ENCODE results near the gene UBASH3A.

DNA sequence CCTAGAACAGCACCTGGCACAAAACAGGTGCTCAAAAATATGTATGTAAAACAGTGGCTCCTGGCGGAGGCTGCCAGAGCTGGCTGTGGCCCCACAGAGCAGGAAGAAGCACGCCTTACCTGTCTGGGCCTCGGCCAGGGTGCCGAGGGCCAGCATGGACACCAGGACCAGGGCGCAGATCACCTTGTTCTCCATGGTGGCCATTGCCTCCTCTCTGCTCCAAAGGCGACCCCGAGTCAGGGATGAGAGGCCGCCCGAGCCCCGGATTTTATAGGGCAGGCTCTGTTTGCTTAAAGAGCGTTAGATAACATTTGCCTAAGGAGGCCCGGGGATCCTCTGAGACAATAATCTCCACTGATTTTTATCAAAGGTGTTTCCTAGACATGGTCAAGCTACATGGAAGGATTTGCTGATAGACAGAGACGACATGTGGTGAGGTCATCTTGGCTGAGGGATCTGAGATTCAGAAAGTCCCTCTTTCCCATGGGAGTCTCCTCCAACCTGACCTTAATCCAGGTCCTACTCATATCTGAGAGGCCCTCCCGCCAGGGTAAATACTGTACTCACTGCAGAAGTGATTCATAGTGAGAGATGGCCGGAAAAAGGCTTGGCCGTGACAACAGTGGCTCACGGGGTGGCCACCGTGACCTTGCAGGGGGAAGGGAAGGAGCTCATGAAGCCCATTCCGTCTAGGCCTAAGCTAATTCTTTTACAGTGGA is 37.3 kb upstream of the UBASH3A start, which contains the start of gene TFF1:
- TF ChIP-seq ZBTB21 (tag by site-specific recombination; IDR thresholded peaks at IDR 0.05) (no peak), ZNF785 (tag by site-specific recombination; IDR thresholded peaks at IDR 0.05) (no peak), ZNF138 (tag by site-specific recombination; IDR thresholded peaks at IDR 0.05; ENCODE audit: borderline replicate concordance) (no peak)
